NCI-H1930 (cell line): ENCODE results near the gene NAPB.
A peak's percentile ranks its signal among the peaks of the same experiment; 100 is the strongest.

Experiments used
- DNase-seq, 2 experiments: peaks; one replicate each; lab custom pipeline; 2025; lab: John Stamatoyannopoulos, UW

The NAPB gene

GRCh38 chr20:23344336-23344735 is 77.0 kb downstream of the NAPB start:
- DNase-seq, result no peak

GRCh38 chr20:23343590-23343989 is 77.7 kb downstream of the NAPB start:
- DNase-seq, result no peak

GRCh38 chr20:23341073-23341472 is 80.2 kb downstream of the NAPB start:
- DNase-seq, result no peak

- peak; percentile 20 to 45 for DNase-seq
Measured at GRCh38 chr20:23340524-23340923, 80.8 kb downstream of the NAPB start.

GRCh38 chr20:23339986-23340385 is 81.3 kb downstream of the NAPB start:
- DNase-seq, result no peak

- DNase-seq, result no peak
Measured at GRCh38 chr20:23337312-23337711, 84.0 kb downstream of the NAPB start.

- no peak for DNase-seq
Measured at GRCh38 chr20:23336476-23336875, 84.8 kb downstream of the NAPB start.

GRCh38 chr20:23335521-23335920 is 85.8 kb downstream of the NAPB start:
- DNase-seq, result no peak

- no peak for DNase-seq
Measured at GRCh38 chr20:23334111-23334510, 87.2 kb downstream of the NAPB start.

- no peak for DNase-seq
Measured at GRCh38 chr20:23332467-23332866, 88.8 kb downstream of the NAPB start.

- no peak for DNase-seq
Measured at GRCh38 chr20:23331450-23332350, 89.6 kb downstream of the NAPB start.

GRCh38 chr20:23327617-23328333 is 93.5 kb downstream of the NAPB start:
- DNase-seq, result no peak

- no peak for DNase-seq
Measured at GRCh38 chr20:23326774-23327173, 94.5 kb downstream of the NAPB start.

GRCh38 chr20:23325107-23325506 is 96.2 kb downstream of the NAPB start:
- no peak for DNase-seq
